Panc1 (cell line): ENCODE results near the gene IFI30.

Experiments
- POLR2AphosphoS5 ChIP-seq: IDR thresholded peaks from 2 replicates; pipeline ENCODE4 v1.6.1; 2012; ENCODE audit warnings: mild to moderate bottlenecking, low read depth, low read length, moderate library complexity
- SIN3A ChIP-seq: IDR thresholded peaks from 2 replicates; pipeline ENCODE4 v1.6.1; 2012; ENCODE audit warnings: low read depth, mild to moderate bottlenecking, low read length, moderate library complexity, borderline replicate concordance; ENCODE audit not compliant: insufficient read depth
- TCF7L2 ChIP-seq: IDR thresholded peaks from 2 replicates; pipeline ENCODE4 v1.6.1; 2011; ENCODE audit warnings: mild to moderate bottlenecking, low read depth, low read length, inconsistent platforms
- TF ChIP-seq, protein P1 (sequence below): fragments of 450-650 bp; IDR thresholded peaks from 2 replicates; pipeline ENCODE4 v1.5.1; 2017; ENCODE audit warnings: mild to moderate bottlenecking

GRCh38 chr19:18156841-18157464 is 16.7 kb upstream of the IFI30 start:
- TF ChIP-seq POLR2AphosphoS5 = no peak
- TF ChIP-seq, protein P1, sequence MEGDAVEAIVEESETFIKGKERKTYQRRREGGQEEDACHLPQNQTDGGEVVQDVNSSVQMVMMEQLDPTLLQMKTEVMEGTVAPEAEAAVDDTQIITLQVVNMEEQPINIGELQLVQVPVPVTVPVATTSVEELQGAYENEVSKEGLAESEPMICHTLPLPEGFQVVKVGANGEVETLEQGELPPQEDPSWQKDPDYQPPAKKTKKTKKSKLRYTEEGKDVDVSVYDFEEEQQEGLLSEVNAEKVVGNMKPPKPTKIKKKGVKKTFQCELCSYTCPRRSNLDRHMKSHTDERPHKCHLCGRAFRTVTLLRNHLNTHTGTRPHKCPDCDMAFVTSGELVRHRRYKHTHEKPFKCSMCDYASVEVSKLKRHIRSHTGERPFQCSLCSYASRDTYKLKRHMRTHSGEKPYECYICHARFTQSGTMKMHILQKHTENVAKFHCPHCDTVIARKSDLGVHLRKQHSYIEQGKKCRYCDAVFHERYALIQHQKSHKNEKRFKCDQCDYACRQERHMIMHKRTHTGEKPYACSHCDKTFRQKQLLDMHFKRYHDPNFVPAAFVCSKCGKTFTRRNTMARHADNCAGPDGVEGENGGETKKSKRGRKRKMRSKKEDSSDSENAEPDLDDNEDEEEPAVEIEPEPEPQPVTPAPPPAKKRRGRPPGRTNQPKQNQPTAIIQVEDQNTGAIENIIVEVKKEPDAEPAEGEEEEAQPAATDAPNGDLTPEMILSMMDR = no peak
- TF ChIP-seq SIN3A = no peak
- no peak for TF ChIP-seq TCF7L2
